Muscle of arm (tissue), 12 donors: ENCODE data around the gene HNRNPUL1. TPM values are rescaled to one million over a fixed set of nuclear protein-coding genes. Genes with fewer than 3 reads are reported as not detected.
"Not testable (repeated sequence)": the region's sequence is repeated elsewhere in the genome, so short reads cannot be mapped to it uniquely, and the experiment has no call there.

Experiments
- DNase-seq: peaks from one replicate; pipeline ENCODE4 v3.0.0-alpha.2; 2013
- polyA plus RNA-seq, 12 donors: library from polyadenylated mRNA; unstranded; fragments of 120-200 nt; gene quantifications; one replicate each; pipeline ENCODE4 v1.2.1, GENCODE V29; 2013; ENCODE audit not compliant: insufficient read length in 12 of 12

HNRNPUL1 gene
- polyA plus RNA-seq, 12 donors: 136 to 1,638 (median 158) TPM

GRCh38 chr19:41323430-41324125 lies 59.4 kb downstream of the HNRNPUL1 start:
- DNase-seq: no peak

GRCh38 chr19:41324231-41324702 lies 60.1 kb downstream of the HNRNPUL1 start:
- no peak for DNase-seq

- peak; percentile 43 for DNase-seq
These were observed 60.9 kb downstream of the HNRNPUL1 start for GRCh38 chr19:41324921-41325639.

GRCh38 chr19:41325640-41325946 lies 61.4 kb downstream of the HNRNPUL1 start:
- DNase-seq: no peak

DNA sequence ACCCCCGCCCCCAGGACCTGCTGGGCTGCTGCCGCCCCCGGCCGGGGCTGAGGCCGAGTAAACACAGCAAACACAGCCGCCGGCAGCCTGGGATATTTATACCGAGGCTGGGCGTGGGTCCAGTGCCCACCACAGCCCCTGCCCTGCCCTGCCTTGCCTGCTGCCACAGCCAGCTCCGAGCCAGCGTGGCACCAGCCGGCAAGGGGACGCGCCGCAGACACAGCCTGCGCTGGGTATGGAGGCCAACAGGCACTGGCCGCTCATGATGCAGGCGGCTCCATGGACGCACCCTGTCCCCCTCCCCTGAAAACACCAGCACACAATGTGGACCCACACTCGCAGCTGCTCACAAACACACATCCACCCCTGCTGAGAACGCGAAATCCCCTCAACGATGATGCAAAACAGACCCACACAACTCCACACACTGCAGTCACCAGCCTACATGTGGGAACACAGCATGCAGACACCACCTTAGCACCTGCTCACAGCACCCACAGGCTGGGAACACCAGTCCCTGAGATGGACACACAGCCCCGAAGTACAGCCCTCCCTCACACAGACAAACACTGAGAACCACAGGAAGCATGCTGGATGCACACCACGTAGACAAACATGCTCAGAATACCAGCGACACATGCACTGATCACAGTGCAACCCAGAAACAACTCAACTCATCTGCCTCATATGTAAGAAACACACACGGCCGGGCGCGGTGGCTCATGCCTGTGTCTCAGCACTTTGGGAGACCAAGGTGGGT lies 62.0 kb downstream of the HNRNPUL1 start:
- DNase-seq: no peak

DNA sequence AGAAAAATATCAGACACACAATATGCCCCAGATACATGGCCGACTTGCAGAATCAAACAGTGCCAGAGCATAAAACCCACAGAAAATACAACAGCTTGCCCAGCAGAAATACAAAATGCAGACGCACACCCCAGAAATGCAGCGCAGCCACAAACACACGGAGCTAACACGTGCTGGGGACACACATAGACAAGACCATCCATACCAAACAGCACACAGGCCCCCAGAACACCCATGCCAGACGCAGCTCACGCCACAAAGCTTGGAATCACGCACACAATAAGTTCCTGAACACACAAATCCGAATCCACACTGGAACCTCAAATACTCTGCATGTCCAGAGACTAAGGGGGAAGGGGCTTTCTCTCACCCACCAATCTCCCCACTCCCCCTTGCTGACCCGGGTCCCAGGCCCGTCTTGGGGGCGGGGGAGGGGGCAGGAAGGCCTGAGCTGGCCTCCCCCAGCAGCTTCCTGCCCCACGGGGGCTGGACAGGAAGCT lies 63.0 kb downstream of the HNRNPUL1 start:
- DNase-seq: no peak

DNA sequence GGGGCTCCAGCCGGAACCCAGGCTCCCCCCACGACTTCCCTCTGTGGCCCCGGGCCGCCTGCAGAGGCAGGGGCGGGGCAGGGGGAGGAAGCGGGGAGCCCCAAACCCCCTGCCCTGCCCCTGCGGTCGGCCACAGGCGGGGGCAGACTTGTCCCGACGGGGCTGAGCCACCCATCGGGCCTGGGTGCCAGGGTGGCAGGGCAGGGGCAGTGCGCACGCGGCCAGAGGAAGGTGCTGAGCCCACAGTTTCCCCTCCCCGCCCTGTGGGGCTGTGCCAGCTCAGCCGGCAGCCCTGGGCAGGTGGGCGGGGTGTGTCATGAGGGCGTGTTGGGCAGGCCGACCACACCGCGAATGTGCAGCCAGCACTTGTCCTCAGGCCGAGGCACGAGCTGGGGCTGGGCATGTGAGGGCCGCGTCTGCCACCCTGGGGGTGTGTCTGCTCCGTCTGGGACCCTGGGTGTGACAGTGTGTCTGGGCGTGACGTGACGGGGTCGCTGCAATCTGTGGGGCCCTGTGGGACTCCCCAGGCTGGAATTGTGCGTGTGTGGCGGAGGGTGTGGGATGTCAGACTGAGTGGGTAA lies 63.5 kb downstream of the HNRNPUL1 start:
- no peak for DNase-seq

- DNase-seq: no peak
These were observed 64.1 kb downstream of the HNRNPUL1 start for GRCh38 chr19:41328157-41328841.

GRCh38 chr19:41328842-41329225 lies 64.7 kb downstream of the HNRNPUL1 start:
- DNase-seq: no peak

- DNase-seq: no peak
These were observed 66.3 kb downstream of the HNRNPUL1 start for GRCh38 chr19:41330481-41330880.

GRCh38 chr19:41330946-41331678 lies 66.9 kb downstream of the HNRNPUL1 start:
- no peak for DNase-seq

DNA sequence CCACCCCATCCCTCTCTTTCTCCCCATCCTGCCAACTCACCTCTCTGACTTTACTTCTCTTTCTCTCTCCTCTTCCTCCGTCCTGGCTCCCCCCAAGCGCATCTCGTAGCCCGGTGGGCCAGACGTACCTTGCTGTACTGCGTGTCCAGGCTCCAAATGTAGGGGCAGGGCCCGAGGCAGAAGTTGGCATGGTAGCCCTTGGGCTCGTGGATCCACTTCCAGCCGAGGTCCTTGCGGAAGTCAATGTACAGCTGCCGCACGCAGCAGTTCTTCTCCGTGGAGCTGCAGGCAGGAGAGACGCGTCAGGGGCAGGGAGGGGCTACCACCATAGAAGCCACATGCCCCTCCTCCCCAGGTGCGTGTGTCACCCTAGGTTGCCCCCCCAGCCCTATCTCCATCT lies 67.8 kb downstream of the HNRNPUL1 start:
- DNase-seq: no peak

DNA sequence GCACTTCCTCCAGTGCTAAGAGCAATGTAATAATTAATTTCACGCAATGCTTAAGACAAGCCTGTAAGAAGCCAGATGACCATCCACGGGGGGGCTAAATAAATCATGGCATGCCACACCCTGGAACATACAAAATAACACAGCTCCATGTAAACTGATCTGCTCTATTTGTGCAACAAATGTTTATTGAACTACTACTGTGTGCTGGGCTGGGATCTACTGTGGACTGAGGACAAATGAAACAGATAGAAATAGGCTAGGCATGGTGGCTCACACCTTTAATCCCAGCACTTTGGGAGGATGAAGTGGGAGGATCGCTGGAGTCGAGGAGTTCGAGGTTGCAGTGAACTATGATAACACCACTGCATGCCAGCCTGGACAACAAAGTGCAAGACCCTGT lies 68.3 kb downstream of the HNRNPUL1 start:
- DNase-seq: no peak

GRCh38 chr19:41334793-41335192 lies 70.6 kb downstream of the HNRNPUL1 start:
- DNase-seq: no peak

GRCh38 chr19:41335467-41335866 lies 71.3 kb downstream of the HNRNPUL1 start:
- DNase-seq: no peak

DNA sequence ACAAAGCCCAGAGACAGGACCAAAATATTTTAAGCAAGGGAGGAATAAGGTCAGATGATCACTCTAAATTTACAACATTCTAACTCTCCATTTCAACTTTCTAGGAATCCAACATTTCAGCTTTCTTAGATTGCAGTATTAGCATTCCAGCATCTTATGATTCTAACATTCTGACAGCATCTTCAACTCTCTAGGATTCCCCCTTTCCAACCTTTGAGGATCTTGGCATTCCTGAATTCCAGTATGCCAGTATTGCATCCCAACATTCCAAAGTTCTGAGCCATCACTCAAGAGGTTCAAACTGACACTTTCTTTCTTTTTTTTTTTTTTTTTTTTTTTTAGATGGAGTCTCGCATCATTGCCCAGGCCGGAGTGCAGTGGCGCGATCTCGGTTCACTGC lies 75.8 kb downstream of the HNRNPUL1 start:
- DNase-seq: no peak

GRCh38 chr19:41341669-41342490 lies 77.7 kb downstream of the HNRNPUL1 start:
- no peak for DNase-seq

- no peak for DNase-seq
These were observed 80.0 kb downstream of the HNRNPUL1 start for GRCh38 chr19:41344162-41344561.

GRCh38 chr19:41346916-41347315 lies 82.7 kb downstream of the HNRNPUL1 start:
- not testable (repeated sequence) for DNase-seq

DNA sequence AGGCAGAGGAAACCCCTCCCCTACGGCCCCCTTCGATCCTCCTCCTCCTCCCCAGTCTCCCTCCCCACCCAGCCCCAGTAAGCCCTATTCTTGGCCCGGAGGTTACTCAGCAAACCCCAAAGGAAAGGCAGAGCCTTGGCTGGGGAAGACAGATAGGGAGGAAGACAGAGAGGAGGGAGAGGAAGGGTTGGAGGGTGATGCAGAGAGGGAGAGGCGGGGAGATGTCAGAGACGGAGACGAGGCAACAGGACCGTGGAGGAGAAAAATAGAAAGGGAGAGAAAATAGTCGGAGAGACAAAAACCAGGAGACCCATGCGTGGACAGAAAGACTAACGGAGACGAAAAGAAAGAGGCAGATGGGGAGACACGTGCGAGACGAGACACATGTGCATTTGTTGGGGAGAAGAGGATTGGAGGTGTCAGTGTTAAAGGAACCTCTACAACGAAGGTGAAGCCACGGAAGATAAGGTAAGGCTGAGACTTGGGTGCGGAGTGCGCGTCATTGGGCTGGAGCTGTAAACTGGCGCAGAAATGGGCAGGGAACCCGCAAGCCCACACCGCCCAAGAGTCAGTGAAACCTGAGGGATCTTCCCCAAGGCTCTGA lies 86.7 kb downstream of the HNRNPUL1 start:
- no peak for DNase-seq
